Measurements from ENCODE around the gene TMEM87B. TPM values are rescaled to one million over a fixed set of nuclear protein-coding genes. Genes with fewer than 3 reads are reported as not detected.
A peak's percentile ranks its signal among the peaks of the same experiment; 100 is the strongest.

The TMEM87B gene
- total RNA-seq, result 10 to 100 TPM in 1 of 4 donors, 1 to 10 TPM in 3; 7.2 to 10.8 (median 9.7) TPM
- 4.4 TPM for polyA plus RNA-seq
- long read RNA-seq, donor 1, full-length matches to known transcripts, result 2 of 5 reads
- long read RNA-seq, donor 1, partial matches to known transcripts, result 1 of 5 reads
- long read RNA-seq, donor 1, other reads (novel, unspliced or antisense), result 2 of 5 reads
- long read RNA-seq, donor 2, full-length matches to known transcripts, result 2 of 4 reads
- long read RNA-seq, donor 2, partial matches to known transcripts, result 0 of 4 reads
- long read RNA-seq, donor 2, other reads (novel, unspliced or antisense), result 2 of 4 reads
- long read RNA-seq, donor 3, full-length matches to known transcripts, result 15 of 25 reads
- long read RNA-seq, donor 3, partial matches to known transcripts, result 0 of 25 reads
- long read RNA-seq, donor 3, other reads (novel, unspliced or antisense), result 10 of 25 reads
- long read RNA-seq, donor 4, full-length matches to known transcripts, result 3 of 5 reads
- long read RNA-seq, donor 4, partial matches to known transcripts, result 0 of 5 reads
- long read RNA-seq, donor 4, other reads (novel, unspliced or antisense), result 2 of 5 reads

- Histone ChIP-seq H3K27ac (ENCODE audit: low read length) (peak within 1 kb of the TSS; percentile 83), H3K4me3 (ENCODE audit: low read length) (peak within 1 kb of the TSS; percentile 60), H3K4me1 (ENCODE audit: control insufficient read depth, insufficient read depth, low read length) (peaks cover 5% of the 10 kb centered on the region), H3K9me3 (ENCODE audit: control insufficient read depth, low read length) (no peaks in the 10 kb centered on the region), H3K27me3 (ENCODE audit: control insufficient read depth, insufficient read depth) (no peaks in the 10 kb centered on the region)
- under 1% methylated on average over 82 of the region's 90 CpGs for WGBS
- ATAC-seq, result peak; percentile 86 to 90
- peak; percentile 99 to 100 (median 99) for DNase-seq
- intact Hi-C loops (cut with DNase I), result no loop called here
Observed at GRCh38 chr2:112054847-112055729, at the start of gene TMEM87B. Gene TMEM87B, plus strand, starts transcription at chr2:112055269. Its CDS starts 323 bp downstream, at chr2:112055592.

- Histone ChIP-seq H3K9me3 (ENCODE audit: control insufficient read depth, low read length) (no peaks in the 10 kb centered on the region), H3K4me3 (ENCODE audit: low read length) (no peak overlapping the region), H3K27me3 (ENCODE audit: control insufficient read depth, insufficient read depth) (no peaks in the 10 kb centered on the region), H3K27ac (ENCODE audit: low read length) (no peak overlapping the region), H3K4me1 (ENCODE audit: control insufficient read depth, insufficient read depth, low read length) (peaks cover 2% of the 10 kb centered on the region)
- WGBS, result 93% methylated on average over 5 of the region's 5 CpGs
- intact Hi-C loops (cut with DNase I), result no loop called here
- ATAC-seq, result no peak
- no peak for DNase-seq
Observed at GRCh38 chr2:112005406-112006075, 49.5 kb upstream of the TMEM87B start.

GRCh38 chr2:112006076-112006410 lies 49.0 kb upstream of the TMEM87B start:
- H3K27me3 ChIP-seq (ENCODE audit: control insufficient read depth, insufficient read depth), result no peaks in the 10 kb centered on the region
- WGBS, result 82% methylated on average over 4 of the region's 4 CpGs
- peaks cover 2% of the 10 kb centered on the region for H3K4me1 ChIP-seq (ENCODE audit: control insufficient read depth, insufficient read depth, low read length)
- H3K9me3 ChIP-seq (ENCODE audit: control insufficient read depth, low read length), result no peaks in the 10 kb centered on the region
- H3K27ac ChIP-seq (ENCODE audit: low read length), result no peak overlapping the region
- peak in 1 of 3 donors; percentile 58 for DNase-seq
- peak in 1 of 2 donors; percentile 17 for ATAC-seq
- intact Hi-C loops (cut with DNase I), result no loop called here
- H3K4me3 ChIP-seq (ENCODE audit: low read length), result no peak overlapping the region

- H3K27ac ChIP-seq (ENCODE audit: low read length), result no peak overlapping the region
- H3K27me3 ChIP-seq (ENCODE audit: control insufficient read depth, insufficient read depth), result no peaks in the 10 kb centered on the region
- DNase-seq (no peak), ATAC-seq (no peak)
- H3K4me3 ChIP-seq (ENCODE audit: low read length), result no peak overlapping the region
- intact Hi-C loops (cut with DNase I), result no loop called here
- H3K9me3 ChIP-seq (ENCODE audit: control insufficient read depth, low read length), result no peaks in the 10 kb centered on the region
- H3K4me1 ChIP-seq (ENCODE audit: control insufficient read depth, insufficient read depth, low read length), result no peaks in the 10 kb centered on the region
- WGBS, result 93% methylated on average over 2 of the region's 2 CpGs
Observed at GRCh38 chr2:112007493-112007892, 47.6 kb upstream of the TMEM87B start.

- Histone ChIP-seq H3K27me3 (ENCODE audit: control insufficient read depth, insufficient read depth) (no peaks in the 10 kb centered on the region), H3K27ac (ENCODE audit: low read length) (no peak overlapping the region), H3K4me1 (ENCODE audit: control insufficient read depth, insufficient read depth, low read length) (no peaks in the 10 kb centered on the region), H3K4me3 (ENCODE audit: low read length) (no peak overlapping the region), H3K9me3 (ENCODE audit: control insufficient read depth, low read length) (no peaks in the 10 kb centered on the region)
- intact Hi-C loops (cut with DNase I), result no loop called here
- DNase-seq (no peak), ATAC-seq (no peak)
- 80% methylated on average over 2 of the region's 2 CpGs for WGBS
Observed at GRCh38 chr2:112008910-112009485, 46.1 kb upstream of the TMEM87B start.

- ATAC-seq (peak; percentile 71 to 85), DNase-seq (peak in 2 of 3 donors; percentile 49 to 63)
- no peak overlapping the region for H3K4me3 ChIP-seq (ENCODE audit: low read length)
- H3K27me3 ChIP-seq (ENCODE audit: control insufficient read depth, insufficient read depth), result no peaks in the 10 kb centered on the region
- intact Hi-C loops (cut with DNase I), result no loop called here
- no peak overlapping the region for H3K27ac ChIP-seq (ENCODE audit: low read length)
- no peaks in the 10 kb centered on the region for H3K9me3 ChIP-seq (ENCODE audit: control insufficient read depth, low read length)
- H3K4me1 ChIP-seq (ENCODE audit: control insufficient read depth, insufficient read depth, low read length), result no peaks in the 10 kb centered on the region
- 69% methylated on average over 10 of the region's 10 CpGs for WGBS
Observed at GRCh38 chr2:112010751-112011150, 44.3 kb upstream of the TMEM87B start.

- H3K4me1 ChIP-seq (ENCODE audit: control insufficient read depth, insufficient read depth, low read length), result no peaks in the 10 kb centered on the region
- no peak for DNase-seq
- no peaks in the 10 kb centered on the region for H3K9me3 ChIP-seq (ENCODE audit: control insufficient read depth, low read length)
- WGBS, result 72% methylated on average over 5 of the region's 5 CpGs
- no peak overlapping the region for H3K27ac ChIP-seq (ENCODE audit: low read length)
- intact Hi-C loops (cut with DNase I), result no loop called here
- H3K4me3 ChIP-seq (ENCODE audit: low read length), result no peak overlapping the region
- no peak for ATAC-seq
- no peaks in the 10 kb centered on the region for H3K27me3 ChIP-seq (ENCODE audit: control insufficient read depth, insufficient read depth)
Observed at GRCh38 chr2:112012556-112012955, 42.5 kb upstream of the TMEM87B start.

GRCh38 chr2:112018846-112019245 lies 36.2 kb upstream of the TMEM87B start:
- H3K4me3 ChIP-seq (ENCODE audit: low read length), result no peak overlapping the region
- WGBS, result 95% methylated on average over 8 of the region's 8 CpGs
- no peaks in the 10 kb centered on the region for H3K27me3 ChIP-seq (ENCODE audit: control insufficient read depth, insufficient read depth)
- intact Hi-C loops (cut with DNase I), result no loop called here
- ATAC-seq (no peak), DNase-seq (no peak)
- no peaks in the 10 kb centered on the region for H3K9me3 ChIP-seq (ENCODE audit: control insufficient read depth, low read length)
- H3K27ac ChIP-seq (ENCODE audit: low read length), result no peak overlapping the region
- H3K4me1 ChIP-seq (ENCODE audit: control insufficient read depth, insufficient read depth, low read length), result no peaks in the 10 kb centered on the region

GRCh38 chr2:112019569-112019982 lies 35.5 kb upstream of the TMEM87B start:
- 60% methylated on average over 4 of the region's 4 CpGs for whole genome bisulfite sequencing
- no peak for ATAC-seq
- no peak overlapping the region for H3K27ac ChIP-seq (ENCODE audit: low read length)
- no peaks in the 10 kb centered on the region for H3K27me3 ChIP-seq (ENCODE audit: control insufficient read depth, insufficient read depth)
- H3K9me3 ChIP-seq (ENCODE audit: control insufficient read depth, low read length), result no peaks in the 10 kb centered on the region
- intact Hi-C loops (cut with DNase I), result no loop called here
- H3K4me1 ChIP-seq (ENCODE audit: control insufficient read depth, insufficient read depth, low read length), result no peaks in the 10 kb centered on the region
- no peak overlapping the region for H3K4me3 ChIP-seq (ENCODE audit: low read length)
- no peak for DNase-seq

- 81% methylated on average over 3 of the region's 3 CpGs for WGBS
- Histone ChIP-seq H3K4me1 (ENCODE audit: control insufficient read depth, insufficient read depth, low read length) (no peaks in the 10 kb centered on the region), H3K4me3 (ENCODE audit: low read length) (no peak overlapping the region), H3K9me3 (ENCODE audit: control insufficient read depth, low read length) (no peaks in the 10 kb centered on the region), H3K27ac (ENCODE audit: low read length) (no peak overlapping the region), H3K27me3 (ENCODE audit: control insufficient read depth, insufficient read depth) (no peaks in the 10 kb centered on the region)
- intact Hi-C loops (cut with DNase I), result no loop called here
- no peak for ATAC-seq
- DNase-seq, result no peak
Observed at GRCh38 chr2:112020561-112020960, 34.5 kb upstream of the TMEM87B start.
